SIG-M5 treated with dmso at 0.1 percent for 504 hours (cell line): ENCODE measurements around the gene IL1B.
"Not testable (repeated sequence)": the region's sequence is repeated elsewhere in the genome, so short reads cannot be mapped to it uniquely, and the experiment has no call there.

Experiments
- DNase-seq: peaks from one replicate; lab custom pipeline; 2025; ENCODE audit not compliant: unreplicated experiment; lab: John Stamatoyannopoulos, UW

IL1B gene

DNA sequence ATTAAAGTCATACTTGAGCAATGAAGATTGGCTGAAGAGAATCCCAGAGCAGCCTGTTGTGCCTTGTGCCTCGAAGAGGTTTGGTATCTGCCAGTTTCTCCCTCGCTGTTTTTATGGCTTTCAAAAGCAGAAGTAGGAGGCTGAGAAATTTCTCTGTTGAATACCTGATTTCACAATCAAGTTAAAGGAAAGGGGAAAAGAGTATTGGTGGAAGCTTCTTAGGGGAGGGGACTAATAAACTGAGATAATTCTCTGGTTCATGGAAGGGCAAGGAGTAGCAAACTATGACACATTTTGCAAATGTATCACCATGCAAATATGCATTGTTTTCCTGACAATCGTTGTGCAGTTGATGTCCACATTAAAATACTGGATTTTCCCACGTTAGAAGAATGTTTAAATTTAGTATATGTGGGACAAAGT lies at the start of gene IL1B:
Gene IL1B (minus strand): TSS at position 85 of the 423 bp plus-strand sequence. CDS start 550 bp downstream, outside the sequence.
- peak; percentile 98 for DNase-seq

DNA sequence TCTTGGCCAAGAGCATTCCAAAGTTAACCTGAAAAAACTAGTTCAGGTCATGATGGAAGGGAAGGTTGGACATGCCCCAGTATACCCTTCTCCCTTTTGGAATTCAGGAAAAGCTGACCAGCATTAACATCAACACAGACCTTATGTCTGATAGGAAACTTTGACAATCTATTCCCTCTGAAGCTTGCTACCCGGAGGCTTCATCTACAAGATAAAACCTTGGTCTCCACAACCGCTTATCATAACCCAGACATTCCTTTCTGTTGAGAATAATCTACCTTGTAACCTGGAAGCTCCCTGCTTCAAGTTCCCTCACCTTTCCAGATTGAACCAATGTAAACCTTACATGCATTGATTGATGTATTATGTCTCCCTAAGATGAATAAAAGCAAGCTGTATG lies 49.7 kb upstream of the IL1B start:
- no peak for DNase-seq

DNA sequence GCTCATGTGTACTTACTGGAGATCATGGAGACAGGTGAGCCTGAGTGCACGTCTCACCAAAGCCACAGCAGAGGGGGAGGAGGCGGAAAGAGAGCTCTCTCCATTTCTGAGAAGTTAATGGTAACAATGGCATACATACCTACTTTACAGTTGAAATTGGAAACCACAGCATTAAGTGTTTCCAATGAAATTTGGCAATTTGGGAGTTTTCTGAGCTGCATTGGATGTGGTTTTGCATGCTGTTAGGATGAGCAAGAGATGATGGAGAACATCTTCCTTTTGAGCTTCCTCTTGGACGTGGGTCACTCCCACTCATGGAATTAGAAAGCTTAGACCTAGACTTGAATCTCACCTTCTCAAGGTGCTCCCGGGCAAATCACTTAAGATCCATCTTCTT lies 48.9 kb upstream of the IL1B start:
- DNase-seq, result no peak

DNA sequence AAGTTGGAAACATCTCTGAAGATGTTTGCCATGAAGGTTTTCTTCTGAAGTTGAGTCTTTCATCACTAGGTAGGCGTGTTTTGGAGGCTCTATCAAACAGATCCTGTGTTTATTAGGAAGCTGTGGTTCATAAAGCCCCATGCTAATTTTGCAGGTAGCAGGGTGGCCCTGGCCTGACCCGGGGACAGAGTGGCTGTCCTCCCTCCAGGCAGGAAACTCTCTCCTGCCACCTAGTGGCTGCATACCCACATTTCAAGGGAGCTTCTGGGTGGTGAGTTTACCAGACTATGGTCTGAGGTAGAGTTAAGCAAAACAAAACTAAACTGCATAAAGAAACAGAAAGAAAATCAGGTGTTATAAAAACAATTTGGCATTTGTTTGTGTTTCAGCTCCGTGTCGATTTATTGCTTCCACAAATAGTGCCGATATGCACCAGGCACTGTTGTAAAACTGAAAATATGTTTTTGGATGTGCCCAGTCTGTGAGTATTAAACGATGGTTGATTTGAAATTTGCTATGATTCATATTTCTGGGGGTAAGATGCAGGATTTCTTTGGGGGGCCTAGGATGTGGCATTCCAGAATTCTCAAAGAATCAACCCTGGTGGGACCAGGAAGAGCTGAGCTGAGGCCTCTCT lies 48.4 kb upstream of the IL1B start:
- peak; percentile 52 for DNase-seq

DNA sequence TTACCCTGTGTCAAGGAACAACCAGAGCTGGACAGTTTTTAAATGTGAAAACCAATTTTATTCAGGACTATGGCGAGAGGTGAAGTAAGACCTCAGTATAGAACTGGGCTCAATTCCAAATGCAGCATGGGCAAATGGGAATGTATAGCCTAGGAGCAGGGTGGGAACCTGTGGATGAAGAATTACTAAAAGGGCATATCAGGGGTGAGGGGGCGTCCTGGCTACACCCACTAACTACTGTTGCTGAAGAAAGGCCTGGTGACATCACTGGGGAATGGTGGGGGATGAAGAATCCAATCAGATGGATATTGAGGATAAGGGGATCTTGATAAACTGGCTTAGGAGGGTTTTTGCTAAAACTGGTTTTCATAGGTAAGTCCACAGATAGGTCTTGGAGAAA lies 47.1 kb upstream of the IL1B start:
- no peak for DNase-seq

DNA sequence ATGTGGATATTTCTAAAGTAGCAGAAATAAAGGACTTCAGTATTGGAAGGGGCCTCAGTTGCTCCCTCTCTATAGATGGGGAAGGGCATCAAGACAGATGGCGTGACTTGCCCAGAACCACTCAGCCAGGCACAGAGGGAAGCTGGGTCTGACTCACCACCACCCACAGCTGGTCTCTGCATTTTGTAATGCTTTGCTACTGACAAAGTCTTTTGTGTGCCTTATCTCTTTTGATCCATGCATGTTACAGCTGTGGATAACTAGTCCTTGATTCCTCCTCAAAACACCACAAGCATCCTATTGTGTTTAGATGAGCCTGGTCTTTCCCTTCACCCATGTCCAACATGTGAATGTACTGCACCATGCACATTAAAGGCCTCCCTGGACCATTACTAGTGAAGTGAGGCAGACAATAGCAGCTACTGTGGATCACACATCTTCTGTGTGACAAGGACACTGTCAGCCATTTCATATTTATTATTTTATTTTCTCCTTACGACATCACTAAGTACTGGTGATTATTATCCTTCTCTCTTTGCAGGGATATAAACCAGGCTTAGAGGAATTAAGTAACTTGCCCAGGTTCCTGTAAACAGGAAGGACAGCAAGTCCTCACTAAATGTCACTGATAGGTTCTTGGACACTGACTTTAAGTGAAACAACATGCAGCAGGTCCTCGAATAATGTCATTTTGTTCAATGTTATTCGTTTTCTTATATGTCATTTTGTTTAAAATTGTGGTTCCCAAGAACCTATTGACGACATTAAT lies 44.8 kb upstream of the IL1B start:
- peak; percentile 90 for DNase-seq

DNA sequence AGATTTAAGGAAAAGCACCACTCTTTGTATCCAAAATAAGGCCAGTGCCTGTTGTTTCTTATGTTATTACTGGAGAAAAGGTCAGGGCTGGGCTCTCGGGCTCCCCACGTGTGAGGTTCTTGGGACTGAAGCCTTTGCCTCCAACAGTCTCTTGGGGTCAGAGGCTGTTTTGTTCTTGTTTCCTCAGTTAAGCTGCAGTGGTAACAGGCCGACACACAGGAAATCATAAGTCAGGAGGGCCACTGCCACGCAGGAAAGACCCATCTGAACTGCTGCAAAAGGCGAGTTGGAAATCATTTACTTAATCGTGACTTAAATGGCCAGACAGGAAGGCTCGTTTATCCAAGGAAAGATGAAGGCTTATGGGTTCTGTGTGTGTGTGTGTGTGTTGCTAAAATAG lies 44.1 kb upstream of the IL1B start:
- DNase-seq, result no peak

DNA sequence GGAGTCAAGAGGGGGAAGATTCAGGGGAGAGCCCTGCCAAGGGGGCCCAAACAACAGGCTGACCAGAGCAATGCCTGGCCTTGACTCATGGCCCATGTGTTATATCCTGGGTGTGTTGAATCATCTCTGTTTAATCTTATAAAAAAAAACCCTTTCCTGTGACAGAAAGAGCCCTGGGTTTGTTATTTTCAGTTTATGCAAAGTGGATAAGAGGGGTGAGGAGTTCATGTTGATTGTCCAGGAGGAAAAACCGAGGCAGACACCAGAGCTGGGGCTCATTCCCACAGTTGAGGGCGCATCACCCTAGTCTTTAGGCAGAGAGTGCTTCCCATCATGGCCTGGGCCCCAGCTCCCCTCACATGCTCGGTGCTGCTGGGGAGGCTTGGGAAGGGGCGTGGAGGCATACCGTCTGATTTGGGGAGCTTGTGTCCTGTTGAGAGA lies 43.5 kb upstream of the IL1B start:
- no peak for DNase-seq

DNA sequence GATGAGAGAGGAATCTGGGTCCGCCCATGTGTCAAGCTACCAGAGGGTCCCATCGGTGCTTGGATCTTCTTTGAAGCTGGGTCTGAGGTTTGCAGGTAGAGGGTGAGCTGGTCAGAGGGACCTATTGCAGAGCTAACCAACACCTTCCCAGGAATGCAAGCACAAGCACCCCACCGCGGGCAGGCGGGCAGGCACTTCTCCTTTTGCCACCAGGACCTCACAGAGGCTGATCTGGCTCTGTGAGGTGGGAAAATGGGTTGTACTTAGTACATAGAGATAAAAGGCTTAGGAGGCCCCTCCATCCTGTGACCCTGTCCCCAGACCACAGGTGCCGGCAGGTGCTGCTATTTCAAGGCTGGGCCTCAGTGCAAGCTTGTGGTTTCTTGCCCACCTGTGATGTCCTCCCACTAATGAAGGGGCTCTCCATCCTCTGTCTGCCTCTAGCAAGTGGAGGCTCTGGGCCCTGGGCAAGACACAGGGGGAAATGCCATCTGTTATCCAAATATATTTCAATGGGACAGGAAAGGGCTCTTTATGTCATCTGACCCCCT lies 43.0 kb upstream of the IL1B start:
- no peak for DNase-seq

DNA sequence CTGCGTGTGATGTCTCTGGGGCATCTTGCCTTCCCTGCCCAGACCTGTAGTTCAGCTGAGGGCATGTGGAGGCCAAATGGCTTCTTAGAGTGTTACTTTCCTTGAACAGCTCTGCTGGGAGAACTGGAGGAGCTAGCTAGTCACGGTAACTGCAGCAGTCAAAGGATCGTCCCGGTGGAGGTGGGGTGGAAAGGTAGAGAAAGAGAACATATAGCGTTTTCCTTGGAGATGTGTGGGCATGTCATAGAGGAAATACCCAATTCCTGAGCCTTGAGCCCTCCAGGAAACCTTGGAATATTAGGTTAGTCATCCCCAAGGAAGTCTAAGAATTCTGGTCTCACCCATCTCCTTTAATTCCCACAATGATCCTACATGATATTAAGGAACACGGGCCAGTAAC lies 40.8 kb upstream of the IL1B start:
- DNase-seq, result no peak

DNA sequence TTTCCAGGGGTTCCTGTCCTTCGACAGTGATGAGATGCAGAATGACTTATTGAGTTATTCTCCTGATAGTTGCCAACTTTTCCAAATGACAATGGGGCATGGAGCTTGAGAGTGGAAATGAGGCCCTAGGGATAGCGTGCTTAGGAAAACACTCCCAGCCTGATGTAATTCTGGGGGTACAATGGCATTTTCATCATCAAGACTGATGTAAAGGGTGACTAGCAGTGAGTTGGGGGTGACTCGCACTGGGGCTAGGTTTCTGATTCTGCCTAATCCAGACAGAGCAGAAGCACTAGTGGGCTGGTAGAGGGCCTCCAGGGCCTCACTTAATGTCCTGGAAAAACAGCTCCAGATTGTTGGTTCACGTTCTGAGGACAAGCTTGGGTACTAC lies 40.4 kb upstream of the IL1B start:
- no peak for DNase-seq

DNA sequence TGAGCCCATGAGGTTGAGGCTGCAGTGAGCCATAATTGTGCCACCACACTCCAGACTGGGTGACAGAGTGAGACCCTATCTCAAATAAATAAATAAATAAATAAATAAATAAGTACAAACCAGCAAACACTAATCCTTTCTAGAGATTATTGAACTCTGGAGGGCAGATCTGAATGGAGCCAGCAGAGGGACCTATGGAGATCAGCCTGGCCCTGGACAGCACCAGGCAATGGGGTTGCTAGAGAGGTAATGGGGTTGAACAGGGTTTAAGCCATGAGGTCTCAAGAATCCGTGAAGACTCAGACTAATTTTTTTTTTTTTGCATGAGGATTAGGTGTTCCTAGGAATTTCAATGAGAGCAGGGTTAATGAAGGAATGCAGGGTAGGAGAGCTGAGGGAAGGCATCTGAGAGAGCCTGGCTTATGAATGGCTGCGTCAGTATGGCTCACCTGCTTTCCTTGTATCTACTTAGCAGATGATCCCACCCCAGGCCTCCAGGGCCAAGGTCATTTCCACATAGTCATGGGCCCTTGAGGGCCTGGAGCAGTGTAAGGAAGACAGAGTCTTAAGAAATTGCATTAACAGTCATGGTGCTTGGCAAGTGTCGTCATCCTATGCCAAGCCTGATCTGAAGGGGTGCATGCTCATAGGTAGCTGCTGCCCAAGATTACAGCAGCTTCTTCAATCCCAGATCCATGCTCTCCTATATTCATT lies 39.8 kb upstream of the IL1B start:
- DNase-seq, result no peak

DNA sequence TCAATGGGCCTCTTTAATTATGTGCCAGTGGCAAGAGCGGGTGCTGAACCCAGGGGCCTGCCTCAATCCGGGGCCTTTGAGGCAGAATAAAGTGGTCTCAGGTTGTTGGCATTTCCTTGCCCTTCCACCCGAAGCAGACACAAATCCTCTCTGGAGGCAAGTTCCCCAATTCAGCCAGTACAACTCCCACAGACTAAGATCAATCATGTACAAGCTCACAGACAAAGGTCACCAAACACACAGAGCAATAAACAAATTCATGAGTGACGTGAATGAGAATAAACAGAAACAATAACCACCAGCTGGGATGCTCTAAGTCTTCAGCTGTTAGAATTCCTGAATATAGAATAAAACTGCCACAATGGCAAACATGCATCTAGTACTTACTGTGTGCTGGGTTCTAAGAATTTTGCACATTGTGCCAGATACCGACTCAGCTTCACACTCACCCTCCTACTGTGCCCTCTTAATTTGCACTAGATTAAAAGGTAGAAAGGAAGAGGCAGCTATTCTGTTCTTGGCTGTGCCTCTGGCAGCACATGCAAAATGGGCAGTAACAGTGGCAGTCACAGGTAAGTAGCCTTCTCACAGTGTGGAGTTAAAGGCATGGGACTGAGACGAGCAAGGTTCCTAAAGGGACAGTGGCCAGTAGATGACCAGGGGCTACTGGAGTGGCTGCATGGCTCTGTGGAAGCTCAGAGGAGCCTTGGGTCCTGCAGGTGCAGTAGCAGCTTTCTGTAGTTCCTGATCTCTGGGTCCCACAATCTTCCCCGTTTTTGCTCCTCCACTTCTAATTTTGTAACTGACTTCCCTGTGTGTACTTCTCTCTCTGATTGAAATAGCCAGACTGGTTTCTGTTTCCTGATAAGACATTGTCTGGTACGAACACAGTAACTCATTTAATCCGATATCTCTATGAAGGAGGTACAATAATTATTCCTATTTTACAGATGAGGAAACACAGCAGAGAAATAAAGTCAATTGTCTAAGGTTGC lies 34.6 kb upstream of the IL1B start:
- no peak for DNase-seq

DNA sequence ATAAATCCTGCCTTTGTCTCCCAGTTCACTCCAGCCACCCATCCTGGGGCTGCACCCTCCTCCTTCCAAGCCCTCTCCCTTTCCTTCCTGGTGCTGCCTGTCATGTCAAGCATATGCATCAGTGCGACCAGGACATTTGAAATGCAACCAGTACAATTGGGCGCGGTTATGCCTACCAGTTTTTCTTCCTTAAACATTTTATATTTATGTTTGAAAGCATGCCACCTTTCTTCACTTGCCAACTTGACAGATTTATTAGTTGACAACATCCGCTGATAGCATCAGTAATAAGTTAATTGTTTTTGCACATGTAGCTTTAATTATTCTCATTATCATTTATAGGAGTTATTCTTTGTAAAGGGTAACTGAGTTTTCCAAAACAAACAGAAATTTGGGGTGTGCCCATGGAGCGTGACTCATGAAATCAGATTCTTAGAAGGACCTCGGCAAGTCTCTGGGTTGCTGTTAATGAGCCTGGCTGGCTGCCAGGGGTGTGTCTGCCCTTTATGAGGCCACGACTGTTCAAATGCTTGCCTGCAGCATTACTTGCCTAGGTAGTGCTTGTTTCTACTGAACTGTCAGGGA lies 32.8 kb upstream of the IL1B start:
- peak; percentile 53 for DNase-seq

DNA sequence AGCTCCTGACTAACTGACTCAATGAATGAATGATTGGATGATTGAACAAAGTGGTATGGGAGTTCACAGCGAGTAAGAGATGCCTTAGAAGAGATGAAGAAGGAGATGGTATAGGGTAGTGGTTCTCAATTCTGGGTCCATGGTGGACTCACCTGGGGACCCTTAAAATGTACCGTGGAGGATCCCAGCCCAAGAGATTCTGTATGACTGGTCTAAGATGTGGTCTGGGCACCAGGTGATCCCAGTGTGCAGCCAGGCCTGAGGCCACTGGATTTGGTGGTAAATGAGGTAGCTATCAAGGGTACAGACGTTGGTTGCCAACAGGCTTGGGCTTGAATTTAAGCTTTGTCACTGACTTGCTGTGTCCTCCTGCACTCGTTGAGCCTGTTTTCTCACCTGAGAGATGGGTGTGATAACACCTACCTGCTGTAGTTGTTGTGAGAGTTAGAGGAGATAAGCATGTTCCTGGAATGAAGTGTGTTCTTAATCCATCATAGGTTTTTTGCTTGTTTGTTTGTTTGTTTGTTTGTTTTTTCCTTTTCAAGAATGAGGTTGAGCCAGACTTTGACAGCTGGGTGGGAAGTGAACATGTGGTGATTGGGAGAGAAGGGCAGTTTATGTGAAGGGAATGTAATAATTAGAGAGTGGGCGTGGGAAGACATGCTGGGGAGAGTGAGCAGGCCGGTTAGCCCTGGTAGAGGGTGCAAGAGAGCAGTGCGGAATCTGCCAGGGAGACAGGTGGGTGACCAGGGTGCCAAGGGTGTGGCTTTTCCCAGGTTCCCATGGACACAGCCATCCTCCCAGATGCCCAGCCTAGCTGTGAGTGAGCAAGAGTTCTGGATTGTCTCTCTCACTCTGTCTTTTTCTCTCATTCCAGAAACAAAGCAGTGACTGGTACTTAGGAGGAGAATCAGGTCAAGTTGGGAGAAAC lies 31.4 kb upstream of the IL1B start:
- no peak for DNase-seq

DNA sequence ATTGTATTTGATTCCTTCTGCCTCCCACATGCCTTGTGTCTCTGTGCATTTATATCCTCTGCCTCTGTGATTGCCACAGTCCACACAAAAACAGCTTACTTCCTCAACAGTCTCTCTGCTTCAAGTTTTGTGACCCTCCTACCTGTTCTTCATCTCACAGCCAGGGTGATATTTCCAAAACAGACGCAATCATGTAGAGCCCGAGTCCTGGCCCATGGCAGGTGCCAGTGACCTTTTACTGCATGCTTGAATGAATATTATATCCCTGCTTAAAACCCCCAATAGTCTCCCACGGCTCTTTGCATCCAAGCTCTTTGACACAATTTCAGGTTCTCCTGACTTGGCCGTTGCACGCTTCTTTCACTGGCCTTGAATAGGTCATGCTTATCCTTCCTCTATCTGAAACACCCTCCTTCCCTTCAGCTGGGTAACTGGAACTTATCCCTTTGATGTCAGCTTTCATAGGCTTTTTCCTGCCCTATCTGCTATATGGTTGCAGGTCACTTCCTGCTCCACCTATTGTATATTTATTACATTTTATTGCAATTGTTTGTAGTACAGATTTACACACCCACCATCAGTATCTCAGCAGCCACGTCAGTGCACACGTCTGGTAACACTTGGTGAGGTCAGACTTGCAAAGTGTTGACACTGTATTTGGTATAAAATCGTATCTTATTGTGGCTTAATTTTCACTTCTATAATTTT lies 29.7 kb upstream of the IL1B start:
- DNase-seq, result no peak

DNA sequence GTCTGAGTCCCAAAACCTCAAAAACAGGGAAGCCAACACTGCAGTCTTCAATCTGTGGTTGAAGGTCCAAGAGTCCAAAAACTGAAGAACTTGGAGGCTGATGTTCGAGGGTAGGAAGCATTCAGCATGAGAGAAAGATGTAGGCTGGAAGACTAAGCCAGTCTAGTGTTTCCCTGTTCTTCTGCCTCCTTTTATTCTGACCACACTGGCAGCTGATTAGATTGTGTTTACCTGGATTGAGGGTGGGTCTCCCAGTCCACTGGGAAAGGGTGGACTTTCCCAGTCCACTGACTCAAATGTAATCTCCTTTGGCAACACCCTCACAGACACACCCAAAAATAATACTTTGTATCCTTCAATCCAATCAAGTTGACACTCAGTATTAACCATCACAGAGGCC lies 27.5 kb upstream of the IL1B start:
- DNase-seq, result no peak

DNA sequence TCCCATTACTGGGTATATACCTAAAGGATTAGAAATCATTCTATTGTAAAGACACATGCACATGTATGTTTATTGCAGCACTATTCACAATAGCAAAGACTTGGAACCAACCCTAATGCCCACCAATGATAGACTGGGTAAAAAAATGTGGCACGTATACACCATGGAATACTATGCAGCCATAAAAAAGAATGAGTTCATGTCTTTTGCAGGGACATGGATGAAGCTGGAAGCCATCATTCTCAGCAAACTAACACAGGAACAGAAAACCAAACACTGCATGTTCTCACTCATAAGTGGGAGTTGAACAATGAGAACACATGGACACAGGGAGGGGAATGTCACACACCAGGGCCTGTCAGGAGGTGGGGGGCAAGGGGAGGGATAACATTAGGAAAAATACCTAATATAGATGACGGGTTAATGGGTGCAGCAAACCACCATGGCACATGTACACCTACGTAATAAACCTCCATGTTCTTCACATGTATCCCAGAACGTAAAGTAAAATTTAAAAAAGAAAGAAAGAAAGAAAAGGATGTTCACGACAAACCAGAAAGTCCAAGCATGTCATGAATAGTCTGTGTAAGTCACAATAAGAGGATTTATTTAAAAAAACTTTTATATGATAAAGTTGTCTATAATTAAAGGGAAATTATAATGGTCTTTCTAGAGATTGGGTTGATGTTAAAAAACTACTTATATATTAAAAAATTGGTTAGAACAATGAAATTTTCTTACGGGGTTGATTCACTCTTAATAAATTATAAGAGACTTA lies 23.0 kb upstream of the IL1B start:
- not testable (repeated sequence) for DNase-seq
